GM12864 (cell line): ENCODE measurements around the gene DAPK2.

Source experiments
- DNase-seq: peaks from one replicate; pipeline ENCODE4 v3.0.0-alpha.2; 2011; ENCODE audit warnings: low read depth
- H3K4me3 ChIP-seq: 2 replicates; pipeline ENCODE4 v1.5.1; 2011; ENCODE audit warnings: mild to moderate bottlenecking, low read depth, low read length, control low read depth
- CTCF ChIP-seq: IDR thresholded peaks from 2 replicates; pipeline ENCODE4 v1.5.1; 2011; ENCODE audit warnings: low read depth, mild to moderate bottlenecking, moderate library complexity, low read length, control low read depth, inconsistent platforms; ENCODE audit errors: missing control alignments

DAPK2 gene

GRCh38 chr15:64013179-64014062 lies 32.9 kb downstream of the DAPK2 start:
- DNase-seq: no peak
- no peak overlapping the region for H3K4me3 ChIP-seq
- no peak for TF ChIP-seq CTCF

- no peak for DNase-seq
- H3K4me3 ChIP-seq: no peak overlapping the region
- no peak for TF ChIP-seq CTCF
Observed at GRCh38 chr15:64011736-64012135, 34.5 kb downstream of the DAPK2 start.

DNA sequence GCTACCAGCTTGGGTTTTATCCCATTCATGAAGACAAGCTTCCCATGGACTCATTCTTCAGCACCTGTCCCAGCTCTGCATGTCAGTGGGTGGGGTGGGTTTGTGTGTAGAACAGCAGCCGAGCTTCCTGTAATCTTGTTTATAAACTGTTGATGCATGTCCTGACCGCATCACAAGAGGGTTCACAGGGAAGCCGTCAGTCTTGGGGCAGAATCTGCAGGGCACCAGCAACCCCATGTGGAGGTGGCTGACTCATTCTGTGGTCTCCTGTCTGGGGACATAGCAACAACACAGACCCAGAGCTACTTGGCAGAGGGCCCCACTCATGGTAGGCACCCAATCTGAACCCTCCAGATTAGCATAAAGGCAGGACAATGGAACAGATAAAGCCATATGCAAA lies 35.6 kb downstream of the DAPK2 start:
- DNase-seq: peak; percentile 90
- peak; percentile 42 for TF ChIP-seq CTCF
- H3K4me3 ChIP-seq: no peak overlapping the region

DNA sequence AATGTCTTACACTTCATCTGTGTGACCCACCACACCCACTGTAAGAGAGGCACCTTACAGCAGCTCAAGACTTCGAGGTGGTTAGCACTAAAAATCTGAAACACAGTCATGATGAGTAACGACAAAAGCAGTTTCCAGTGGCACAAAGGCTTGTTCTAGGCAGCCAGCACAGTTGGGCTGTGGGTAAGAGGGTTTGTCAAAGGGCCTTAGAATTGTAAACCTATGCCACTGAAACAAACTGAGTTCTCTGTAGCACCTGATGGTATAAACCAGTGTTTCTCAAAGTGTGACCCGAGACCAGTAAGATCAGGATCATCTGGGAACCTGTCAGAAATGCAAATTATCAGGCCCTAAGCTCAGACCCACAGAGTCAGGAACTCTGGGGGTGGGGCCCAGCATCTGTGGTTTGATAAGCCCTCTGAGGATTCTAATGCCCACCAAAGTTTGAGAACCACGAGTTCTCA lies 36.5 kb downstream of the DAPK2 start:
- DNase-seq: peak; percentile 62
- TF ChIP-seq CTCF: no peak
- no peak overlapping the region; the same call in 1 of the 2 replicates for H3K4me3 ChIP-seq

DNA sequence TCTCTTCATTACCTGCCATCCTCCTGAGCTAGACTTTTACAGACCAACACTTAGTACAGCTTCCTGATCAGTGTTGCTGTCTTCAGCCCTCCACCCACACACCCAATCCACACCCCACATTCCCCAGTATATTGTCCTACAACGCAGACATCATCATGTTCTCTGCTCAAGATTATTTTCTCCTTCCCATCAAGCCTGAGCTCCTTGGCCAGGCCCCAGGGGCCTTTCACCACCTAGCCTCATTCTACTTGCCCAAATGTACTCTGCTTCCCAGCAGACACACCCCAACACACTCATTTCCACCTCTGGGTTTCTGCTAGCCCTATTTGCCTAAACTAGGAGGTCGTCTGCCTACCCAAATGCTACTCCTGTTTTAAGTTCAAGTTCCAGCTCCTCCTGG lies 37.0 kb downstream of the DAPK2 start:
- no peak for TF ChIP-seq CTCF
- DNase-seq: no peak
- no peak overlapping the region for H3K4me3 ChIP-seq

- H3K4me3 ChIP-seq: no peak overlapping the region
- no peak for TF ChIP-seq CTCF
- DNase-seq: no peak
Observed at GRCh38 chr15:64008177-64008576, 38.1 kb downstream of the DAPK2 start.

GRCh38 chr15:64006642-64007041 lies 39.6 kb downstream of the DAPK2 start:
- DNase-seq: no peak
- TF ChIP-seq CTCF: no peak
- no peak overlapping the region for H3K4me3 ChIP-seq
